DOHH2 (cell line): ENCODE data around the gene AGTRAP.

ENCODE experiments used
- EZH2phosphoT487 ChIP-seq: fragments of 200-600 bp; sonication (generic); IDR thresholded peaks from 2 replicates; pipeline ENCODE4 v1.6.1; 2017; ENCODE audit warnings: borderline replicate concordance, mild to moderate bottlenecking, antibody characterized with exemption, low read length, moderate library complexity, mixed read lengths
- TF ChIP-seq, protein P1 (sequence below): fragments of 200-600 bp; sonication (generic); IDR thresholded peaks from one replicate; pipeline ENCODE4 v1.5.1; 2014; ENCODE audit warnings: antibody characterized with exemption, mild to moderate bottlenecking, low read depth, low read length; ENCODE audit not compliant: poor library complexity, severe bottlenecking

DNA sequence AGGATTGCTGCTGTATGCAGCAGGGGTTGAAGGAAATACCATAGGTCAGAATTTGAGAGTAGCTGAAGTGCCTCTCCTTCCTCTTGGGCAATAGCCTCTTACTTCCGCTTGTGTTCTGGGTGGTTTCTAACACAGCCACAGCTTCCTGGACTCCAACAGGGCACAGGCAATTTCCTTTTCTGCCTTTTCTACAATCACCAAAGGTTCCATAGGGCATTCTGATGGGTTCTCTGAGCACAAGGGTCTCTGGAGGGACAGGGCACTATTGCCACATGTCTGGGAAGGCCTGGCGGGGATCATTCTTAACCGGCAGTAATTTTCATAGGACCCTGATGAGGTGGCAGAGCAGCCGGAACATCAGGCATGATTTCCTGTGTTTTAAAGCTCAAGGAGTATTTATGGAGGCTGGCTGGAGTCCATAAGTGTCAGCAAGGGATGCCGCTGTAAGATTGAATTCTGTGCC lies 5.5 kb upstream of the AGTRAP start:
- TF ChIP-seq, protein P1, sequence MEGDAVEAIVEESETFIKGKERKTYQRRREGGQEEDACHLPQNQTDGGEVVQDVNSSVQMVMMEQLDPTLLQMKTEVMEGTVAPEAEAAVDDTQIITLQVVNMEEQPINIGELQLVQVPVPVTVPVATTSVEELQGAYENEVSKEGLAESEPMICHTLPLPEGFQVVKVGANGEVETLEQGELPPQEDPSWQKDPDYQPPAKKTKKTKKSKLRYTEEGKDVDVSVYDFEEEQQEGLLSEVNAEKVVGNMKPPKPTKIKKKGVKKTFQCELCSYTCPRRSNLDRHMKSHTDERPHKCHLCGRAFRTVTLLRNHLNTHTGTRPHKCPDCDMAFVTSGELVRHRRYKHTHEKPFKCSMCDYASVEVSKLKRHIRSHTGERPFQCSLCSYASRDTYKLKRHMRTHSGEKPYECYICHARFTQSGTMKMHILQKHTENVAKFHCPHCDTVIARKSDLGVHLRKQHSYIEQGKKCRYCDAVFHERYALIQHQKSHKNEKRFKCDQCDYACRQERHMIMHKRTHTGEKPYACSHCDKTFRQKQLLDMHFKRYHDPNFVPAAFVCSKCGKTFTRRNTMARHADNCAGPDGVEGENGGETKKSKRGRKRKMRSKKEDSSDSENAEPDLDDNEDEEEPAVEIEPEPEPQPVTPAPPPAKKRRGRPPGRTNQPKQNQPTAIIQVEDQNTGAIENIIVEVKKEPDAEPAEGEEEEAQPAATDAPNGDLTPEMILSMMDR: no peak
- no peak for TF ChIP-seq EZH2phosphoT487
